Renal pelvis (tissue), 4 donors: ENCODE results near the gene SH3BP2. TPM values are rescaled to one million over a fixed set of nuclear protein-coding genes. Genes with fewer than 3 reads are reported as not detected.

Source experiments
- DNase-seq: peaks from one replicate; pipeline ENCODE4 v3.0.0-alpha.2; 2013
- polyA plus RNA-seq, 3 donors: library from polyadenylated mRNA; unstranded; fragments of 120-200 nt; gene quantifications; one replicate each; pipeline ENCODE4 v1.2.1, GENCODE V29; 2013; ENCODE audit not compliant: insufficient read length in 3 of 3

SH3BP2 gene
- polyA plus RNA-seq, 3 donors, result 36.8 to 56.6 (median 46.1) TPM

DNA sequence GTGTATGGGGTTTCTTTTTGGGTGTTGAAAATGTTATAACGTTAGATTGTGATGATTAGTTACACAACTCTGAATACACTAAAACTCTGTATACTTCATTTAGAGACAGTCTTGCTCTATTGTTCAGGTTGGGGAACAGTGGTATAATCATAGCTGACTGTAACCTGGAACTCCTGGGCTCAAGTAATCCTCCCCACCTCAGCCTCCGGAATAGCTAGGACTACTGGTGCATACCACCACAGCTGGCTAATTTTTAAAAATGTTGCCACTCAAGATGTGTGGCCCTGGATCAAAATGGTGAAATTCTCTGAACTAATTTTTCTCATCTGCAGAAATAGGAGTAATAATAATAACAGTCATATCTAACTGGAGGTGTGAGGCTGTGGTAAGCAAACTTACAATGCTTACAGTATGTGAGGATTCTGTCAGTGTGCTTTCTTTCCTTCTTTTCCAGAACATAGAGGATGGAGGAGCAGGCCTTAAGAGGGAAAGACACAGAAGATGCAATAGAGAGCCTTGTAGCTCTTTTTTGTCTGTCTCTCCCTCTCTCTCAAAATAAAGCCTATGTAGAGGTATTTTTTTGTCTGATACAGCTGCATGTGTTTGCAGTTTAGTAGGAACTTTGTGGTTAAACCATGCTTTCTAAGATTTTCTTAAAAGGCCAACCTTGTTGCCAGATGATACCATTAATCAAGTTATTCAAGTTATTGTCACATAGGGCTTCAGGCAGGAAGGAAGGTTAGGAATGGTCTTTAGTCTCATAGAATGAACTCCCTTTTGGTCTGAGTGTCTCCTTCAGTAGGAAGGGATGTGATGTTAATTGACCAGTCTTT lies 58.3 kb downstream of the SH3BP2 start:
- DNase-seq, result no peak

DNA sequence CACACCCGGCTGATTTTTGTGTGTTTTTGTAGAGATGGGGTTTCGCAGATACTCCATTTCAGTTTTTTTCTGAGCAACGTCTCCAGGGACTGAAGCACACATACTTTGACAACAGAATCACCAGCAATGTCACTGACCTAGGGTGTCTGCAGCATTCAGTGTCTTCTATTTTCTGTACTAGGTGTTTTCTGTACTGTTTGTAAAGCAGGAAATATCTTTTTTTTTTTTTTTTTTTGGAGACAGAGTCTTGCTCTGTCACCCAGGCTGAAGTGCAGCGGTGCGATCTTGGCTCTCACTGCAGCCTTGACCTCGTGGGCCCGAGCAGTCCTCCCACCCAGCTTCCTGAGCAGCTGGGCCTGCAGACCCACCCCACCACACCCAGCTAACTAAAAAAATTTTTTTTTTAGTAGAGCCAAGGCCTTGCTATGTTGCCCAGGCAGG lies 59.6 kb downstream of the SH3BP2 start:
- no peak for DNase-seq

DNA sequence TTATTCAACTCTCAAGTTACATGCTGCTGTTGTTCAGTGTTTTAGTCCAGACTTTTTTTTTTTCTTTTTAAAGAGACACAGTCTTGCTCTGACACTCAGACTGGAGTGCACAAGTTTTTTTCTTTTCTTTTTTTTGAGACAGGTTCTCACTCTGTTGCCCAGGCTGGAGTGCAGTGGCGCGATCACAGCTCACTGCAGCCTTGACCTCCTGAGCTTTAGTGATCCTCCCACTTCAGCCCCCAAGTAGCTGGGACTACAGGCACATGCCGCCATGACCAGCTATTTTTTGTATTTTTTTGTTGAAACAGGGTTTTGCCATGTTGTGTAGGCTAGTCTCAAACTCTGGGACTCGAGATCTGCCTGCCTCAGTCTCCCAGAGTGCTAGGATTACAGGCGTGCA lies 62.7 kb downstream of the SH3BP2 start:
- DNase-seq, result no peak

DNA sequence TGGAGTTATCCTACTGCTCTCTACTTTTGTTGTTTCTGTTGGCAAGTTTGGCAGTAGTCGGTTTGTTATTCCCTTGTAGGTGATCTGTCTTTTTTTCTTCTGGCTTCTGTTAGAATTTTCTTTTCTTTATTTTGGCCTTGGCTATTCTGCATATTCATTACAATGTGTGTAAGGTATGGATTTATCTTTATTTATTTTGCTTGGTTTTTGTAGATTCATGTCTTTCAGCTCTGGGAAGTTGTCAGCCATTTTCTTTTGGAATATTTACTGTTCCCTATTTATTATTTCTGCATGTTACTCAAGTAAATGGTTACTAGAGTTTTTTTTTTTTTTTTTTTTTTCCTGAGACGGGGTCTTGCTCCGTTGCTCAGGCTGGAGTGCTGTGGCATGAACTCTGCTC lies 63.4 kb downstream of the SH3BP2 start:
- DNase-seq, result no peak

DNA sequence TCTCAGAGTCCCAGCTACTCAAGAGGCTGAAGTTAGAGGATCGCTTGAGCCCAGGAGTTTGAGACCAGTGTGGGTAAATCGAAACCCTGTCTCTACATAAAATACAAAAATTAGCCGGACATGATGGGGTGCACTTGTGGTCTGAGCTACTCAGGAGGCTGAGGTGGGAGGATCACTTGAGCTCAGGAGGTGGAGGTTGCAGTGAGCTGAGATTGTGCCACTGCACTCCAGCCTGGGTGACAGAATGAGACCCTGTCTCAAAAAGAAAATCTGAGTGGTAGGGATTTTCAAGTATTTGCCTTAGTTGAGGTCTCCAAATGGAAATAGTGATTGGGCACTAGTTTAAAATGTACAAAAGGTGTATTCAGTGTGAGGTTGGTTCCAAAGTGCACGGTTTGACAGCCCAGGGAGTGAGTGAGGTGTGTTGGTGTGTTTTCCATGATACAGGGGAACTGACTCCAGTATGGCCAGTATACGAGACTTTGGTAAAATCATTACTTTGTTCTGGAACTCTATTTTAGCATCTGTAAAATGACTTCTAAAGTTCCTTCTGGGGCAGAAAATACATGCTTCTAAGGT lies 64.6 kb downstream of the SH3BP2 start:
- DNase-seq, result no peak

DNA sequence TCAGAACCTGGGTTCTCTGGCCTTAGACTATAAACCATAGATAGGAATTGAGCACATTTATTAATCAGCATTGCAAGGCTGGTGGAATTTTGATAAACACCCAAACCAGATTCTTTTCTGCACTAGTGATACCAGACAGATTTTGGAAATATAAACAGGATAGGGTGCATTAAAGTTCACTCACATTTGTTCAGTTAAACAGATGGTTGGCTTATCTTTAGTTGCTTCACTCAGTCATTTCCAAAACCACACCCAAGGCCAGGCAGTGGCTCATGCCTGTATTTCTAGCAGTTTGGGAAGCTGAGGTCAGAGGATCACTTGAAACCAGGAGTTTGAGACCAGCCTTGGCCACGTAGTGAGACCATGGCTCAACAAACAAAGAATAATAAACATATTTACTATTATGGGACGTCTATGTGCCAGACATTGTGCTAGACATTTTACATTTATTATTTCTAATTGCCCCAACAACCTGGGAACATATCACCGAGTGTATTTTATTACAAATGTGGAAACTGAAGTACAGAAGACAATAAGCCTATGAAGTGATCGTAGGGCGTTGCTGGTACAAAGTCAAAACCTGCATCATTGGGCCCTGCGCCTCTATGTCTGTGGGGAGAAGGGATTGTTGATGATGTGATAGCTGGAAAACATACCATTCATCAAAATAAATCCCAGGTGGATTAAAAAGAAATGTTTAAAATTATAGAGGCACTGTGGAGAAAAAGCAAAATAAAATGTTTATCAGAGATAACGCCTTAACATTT lies 65.7 kb downstream of the SH3BP2 start:
- no peak for DNase-seq

DNA sequence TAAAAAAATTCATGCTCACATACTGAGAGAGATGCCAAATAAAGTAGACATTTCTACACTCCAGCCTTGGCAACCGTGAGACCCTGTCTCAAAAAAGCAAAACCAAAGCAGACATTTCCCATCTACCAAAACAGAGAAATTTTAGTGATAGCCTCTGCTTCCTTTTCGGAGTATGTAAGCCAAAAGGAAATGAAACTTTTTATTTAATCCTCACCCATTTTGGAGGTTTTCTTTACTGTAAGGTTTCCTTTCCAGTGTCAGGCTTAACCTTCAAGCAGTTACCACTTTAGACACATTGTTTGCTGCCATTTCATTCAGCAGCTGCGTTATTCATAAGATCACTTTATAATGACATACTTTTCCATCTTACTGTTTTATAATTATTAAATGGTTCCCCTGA lies 66.6 kb downstream of the SH3BP2 start:
- no peak for DNase-seq

DNA sequence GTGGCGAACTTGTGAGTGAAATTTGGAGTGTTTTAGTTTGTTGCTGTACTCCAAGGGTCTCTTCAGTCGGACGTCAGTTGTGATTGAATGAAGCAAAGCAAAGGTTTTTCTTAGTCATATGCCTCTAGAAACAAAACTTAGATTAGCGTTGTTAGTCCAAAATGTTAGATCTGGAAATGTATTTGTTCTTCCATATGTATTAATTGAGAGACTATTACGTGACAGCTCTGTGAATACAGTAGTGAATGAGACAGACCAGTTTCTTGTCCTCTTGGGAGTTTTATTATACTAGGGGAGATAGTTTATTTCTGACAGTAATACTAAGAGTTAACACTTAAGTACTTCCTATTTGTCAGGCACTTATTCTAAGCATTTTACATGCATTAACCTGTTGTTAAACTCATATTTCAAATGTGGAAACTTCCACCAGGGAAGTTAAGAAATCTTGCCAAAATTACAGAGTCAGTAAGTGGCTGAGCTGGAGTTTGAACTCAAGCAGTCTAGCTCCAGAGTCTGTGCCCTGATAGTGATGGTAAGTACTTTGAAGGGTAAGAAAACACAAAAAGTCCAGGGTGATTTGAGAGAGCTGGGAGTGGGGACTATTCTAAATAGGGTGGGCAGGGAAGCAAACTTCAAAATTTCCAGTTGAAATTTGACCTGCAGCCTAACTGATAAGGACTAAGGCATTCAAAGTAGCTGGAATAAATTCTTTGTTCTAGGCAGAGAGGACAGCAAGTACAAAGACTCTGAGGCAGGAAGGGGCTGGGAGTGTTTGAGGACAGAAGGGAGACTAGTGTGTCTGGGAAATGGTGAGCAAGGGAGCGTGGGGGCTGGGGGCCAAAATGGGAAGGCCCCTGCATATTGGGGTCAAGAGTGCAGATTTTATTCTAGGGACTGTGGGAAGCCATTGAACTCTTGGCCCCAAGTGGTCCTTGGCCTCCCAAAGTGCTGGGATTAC lies 67.8 kb downstream of the SH3BP2 start:
- DNase-seq, result no peak

DNA sequence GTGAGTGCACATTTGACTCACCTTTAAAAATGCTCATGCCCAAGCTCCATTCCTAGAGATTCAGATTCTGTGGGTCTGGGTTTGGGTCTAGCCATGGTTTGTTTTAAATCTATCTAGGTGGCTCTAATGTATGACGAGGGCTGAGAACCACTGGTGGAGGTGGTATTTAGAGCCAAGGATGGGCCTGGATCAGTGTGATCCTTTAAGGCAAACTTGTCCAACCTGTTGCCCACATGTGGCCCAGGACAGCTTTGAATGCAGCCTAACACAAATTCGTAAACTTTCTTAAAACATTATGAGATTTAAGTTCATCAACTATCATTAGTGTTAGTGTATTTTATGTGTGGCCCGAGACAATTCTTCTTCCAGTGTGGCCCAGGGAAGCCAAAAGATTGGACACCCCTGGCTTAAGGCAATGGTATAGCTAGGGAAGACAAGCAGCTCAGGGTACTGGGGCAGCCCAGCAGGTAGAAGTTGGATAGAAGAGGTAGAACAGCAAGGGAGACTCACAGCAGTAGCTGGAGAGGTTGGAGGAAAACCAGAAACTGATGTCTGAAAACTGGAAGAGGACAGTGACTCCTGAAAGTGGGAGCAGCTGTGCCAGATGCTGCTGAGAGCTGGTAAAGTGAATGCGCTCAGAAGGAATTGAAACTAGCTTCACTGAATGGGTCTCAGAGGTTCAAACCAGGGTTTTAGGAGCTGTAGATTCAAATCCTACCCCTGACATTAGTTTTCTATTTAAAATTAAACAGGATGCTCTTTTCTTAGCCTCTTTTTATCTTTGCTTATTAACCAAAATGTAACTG lies 68.9 kb downstream of the SH3BP2 start:
- no peak for DNase-seq

DNA sequence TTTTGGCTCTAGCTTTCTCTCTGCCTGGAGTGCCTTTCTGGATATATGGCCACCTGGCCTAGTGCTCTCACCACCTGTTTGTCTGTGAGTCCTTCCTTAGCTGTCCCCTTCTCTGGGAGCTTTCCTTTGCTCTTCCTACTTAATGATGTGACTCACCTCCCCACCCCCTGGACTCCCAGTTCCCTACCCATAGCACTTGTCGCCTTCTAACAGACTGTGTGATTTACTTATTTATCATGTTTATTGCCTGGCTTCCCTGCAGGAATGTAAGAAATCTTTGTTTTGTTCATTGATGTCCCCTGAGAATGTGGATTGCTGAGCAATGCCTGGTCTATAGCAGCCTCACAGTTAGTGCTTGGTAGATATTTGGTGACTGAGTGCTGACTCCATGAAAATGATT lies 69.6 kb downstream of the SH3BP2 start:
- no peak for DNase-seq

DNA sequence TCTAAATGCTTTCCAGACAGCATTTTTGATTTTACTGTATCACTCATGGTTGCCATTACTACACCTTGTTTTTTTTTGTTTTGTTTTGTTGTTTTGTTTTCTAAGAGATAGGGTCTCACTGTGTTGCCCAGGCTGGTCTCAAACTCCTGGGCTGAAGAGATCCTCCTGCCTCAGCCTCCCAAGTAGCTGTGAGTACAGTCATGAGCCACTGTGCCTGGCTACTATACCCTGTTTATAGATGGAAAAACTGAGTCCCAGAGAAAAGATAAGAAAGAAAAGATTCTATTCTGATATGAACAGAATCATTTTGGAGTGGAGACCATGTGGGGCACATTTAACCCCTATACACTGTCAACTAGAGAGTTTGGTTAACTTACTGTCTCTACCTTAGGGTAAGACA lies 70.8 kb downstream of the SH3BP2 start:
- no peak for DNase-seq

DNA sequence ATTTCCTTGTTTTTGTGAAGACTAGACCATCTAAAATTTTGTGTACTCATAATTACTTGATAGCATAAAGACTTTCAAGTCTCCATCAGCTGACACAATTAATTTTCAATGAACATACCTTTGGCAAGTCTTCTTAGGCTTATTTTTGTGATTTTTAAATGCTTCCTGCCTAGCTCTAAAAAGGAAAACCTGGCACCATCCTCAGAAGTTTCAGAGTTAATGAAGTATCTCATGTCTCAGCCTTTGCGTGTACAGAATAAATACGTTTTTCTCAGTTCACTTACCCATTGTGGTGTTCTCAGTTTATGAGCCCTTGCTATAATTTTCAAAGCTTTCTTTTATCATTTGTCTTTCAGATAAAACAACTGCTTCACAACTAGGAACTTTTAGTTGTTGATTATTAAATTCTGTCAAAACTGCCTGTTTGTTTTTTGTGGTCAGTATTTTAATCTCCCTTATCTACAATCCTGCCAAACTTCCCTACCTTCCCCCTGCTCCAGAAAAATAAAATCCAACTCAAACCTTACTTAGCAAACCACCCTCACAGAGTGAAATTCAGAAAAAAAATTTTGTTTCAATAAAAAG lies 72.4 kb downstream of the SH3BP2 start:
- no peak for DNase-seq

DNA sequence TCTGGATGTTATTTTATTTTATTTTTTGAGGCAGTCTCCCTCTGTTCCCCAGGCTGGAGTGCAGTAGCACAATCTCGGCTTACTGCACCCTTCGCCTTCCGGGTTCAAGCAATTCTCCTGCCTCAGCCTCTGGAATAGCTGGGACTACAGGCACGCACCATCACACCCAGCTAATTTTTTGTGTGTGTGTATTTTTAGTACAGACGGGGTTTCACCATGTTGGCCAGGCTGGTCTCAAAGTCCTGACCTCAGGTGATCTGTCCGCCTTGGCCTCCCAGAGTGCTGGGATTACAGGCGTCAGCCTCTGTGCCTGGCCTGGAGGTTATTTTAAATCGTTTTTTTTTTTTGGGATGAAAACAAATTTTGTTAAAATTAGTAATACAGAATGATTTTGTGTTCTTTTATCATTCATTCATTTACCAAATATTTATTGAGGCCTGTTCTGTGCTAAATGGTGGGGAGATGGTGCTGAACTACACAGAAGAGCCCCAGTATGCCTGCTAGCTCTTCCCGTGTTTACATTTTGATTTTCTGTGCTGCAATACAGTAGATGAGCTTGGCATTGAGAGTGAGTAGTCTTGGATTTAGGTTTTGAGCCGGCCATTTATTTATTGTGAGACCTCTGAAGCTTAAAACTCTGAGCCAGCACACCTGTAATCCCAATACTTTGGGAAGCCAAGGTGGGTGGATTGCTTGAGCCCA lies 73.4 kb downstream of the SH3BP2 start:
- no peak for DNase-seq

DNA sequence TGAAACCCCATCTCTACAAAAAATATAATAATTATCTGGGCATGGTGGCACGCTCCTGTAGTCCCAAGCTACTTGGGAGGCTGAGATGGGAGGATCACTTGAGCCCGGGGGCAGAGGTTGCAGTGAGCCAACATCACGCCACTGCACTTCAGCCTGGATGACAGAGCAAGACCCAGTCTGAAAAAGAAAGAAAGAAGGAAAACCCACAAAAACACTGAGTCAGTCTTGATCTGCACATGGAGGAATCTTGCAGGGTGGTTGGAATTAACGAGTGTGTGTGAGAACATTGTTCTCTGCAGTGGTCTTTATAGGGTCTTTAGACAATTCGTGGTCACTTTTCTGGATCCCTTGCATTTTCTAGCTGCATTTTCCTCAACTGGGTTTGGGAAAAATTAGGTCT lies 74.0 kb downstream of the SH3BP2 start:
- no peak for DNase-seq

DNA sequence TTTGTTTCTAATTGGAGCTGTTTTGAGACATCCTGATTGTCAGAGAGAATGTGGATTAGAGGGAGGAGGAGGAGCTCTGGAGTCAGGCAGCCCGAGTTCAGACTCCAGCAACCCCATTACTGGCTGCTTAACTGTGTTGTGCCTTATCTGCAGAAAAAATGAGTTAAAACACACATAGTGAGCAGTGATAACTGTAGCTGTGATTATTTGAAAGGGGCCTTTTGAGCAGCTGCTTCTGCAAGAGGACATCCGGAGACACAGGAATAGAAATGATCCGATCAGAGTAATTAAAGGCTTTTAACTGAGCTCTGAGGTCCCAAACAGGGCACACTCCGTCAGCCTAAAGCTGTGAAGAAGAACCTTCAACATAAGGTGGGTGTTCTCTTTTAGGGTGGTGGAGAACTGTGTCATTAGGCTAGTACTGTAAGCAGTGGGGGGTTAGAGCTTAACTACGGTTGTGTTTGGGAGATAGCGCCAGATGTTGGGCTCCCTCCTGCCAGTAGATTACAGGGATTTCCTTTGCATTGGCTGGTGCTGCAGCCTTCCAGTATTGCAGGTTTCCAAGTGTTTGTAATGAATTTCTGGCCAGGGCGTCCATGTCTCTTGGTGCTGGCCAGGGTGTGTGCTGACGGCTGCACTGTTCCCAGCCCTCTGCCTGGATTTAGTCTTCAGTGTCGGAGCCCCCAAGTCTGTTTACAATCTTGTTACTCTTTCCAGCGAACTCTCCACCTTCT lies 75.0 kb downstream of the SH3BP2 start:
- DNase-seq, result no peak

DNA sequence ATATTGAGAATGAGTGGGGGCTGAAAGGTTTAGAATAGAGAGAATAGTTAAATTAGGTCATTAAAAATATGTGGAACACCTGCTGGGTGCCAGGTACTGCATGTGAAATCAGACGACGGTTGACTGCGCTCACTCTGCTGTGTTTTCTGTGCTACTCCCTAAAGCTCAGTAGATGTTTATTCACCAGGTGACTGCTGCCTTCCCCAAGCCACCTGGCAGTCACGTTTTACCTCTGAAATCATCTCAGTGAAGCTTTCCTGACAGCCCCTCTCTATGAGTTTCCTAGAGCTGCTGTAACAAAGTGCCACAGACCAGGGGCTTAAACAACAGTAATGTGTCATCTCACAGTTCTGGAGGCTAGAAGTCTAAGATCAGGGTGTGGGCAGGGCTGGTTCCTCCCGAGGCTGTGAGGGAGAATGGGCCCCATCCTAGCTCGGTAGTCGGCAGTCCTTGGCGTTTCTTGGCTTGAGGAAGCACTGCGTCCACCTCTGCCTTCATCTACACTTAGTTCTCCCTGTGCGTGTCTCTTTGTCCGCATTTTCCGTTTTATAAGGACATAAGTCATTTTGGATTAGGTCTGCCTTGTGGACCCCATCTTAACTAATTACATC lies 76.1 kb downstream of the SH3BP2 start:
- no peak for DNase-seq

DNA sequence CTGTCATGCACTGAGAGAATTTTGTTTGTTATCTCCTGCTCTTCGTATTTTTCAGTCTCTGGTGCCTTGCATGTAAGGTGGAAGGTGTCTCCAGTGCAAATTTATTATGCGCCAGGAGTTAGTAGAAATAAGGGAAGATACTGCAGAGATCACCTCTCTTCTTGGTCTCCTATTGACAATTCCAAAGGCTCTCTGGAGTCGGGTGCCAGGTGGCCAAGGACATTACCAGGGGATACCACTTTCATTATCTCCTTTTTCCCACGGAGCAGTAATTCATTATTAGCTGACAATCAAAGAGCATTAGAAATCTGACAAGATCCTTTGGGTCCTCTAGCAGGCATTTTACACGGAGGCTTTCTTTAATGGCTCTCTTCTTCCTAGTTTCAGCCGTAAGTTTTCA lies 76.8 kb downstream of the SH3BP2 start:
- DNase-seq, result no peak

DNA sequence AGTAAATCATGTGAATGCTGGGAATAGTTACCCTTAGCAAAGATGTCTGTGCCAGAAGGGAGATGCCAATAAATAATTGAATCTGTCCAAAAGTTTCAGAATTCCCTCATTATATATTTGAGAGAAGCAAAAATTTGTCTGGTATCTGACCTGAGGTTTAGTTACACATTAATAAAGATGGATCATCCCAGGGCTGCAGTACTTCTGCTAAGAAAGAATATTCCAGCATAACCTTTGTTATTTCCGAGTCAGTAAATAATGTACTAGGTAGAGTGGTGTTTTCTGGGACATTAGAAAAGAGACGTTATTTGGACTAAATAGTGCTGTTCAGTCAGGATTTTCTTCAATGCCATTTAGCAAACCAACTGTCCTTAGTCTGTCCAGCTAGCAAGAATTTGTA lies 77.2 kb downstream of the SH3BP2 start:
- DNase-seq, result no peak

DNA sequence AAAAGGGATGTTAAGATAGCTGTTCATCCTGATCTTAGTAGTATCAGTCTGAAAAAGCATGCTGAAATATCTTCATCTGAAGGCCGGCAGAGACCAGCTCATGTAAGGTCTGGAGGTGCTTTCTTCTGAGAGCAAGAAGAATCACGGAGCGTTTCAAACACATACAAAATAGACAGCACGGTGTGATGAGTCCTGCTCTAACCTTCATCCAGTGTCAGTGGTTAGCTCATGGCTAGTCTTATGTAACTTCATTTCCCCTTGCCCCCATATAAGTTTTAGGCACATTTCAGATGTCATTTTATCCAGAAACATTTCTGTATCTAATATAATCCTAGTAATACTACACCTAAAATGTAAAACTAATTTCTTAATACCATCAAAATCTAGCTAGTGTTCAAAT lies 78.6 kb downstream of the SH3BP2 start:
- no peak for DNase-seq
